Umbilical cord (tissue), 2 donors: ENCODE results near the gene TGFBR3. TPM values are rescaled to one million over a fixed set of nuclear protein-coding genes. Genes with fewer than 3 reads are reported as not detected.
A peak's percentile ranks its signal among the peaks of the same experiment; 100 is the strongest.

Experiments
- DNase-seq: peaks from one replicate; pipeline ENCODE4 v3.0.0-alpha.2; 2015; ENCODE audit warnings: low spot score
- total RNA-seq: library from RNA; depleted of rRNA; stranded (reverse); fragments of >200 nt; gene quantifications from one replicate; pipeline ENCODE4 v1.2.3, GENCODE V29; 2014; ENCODE audit warnings: low replicate concordance; ENCODE audit not compliant: insufficient read depth

Gene TGFBR3
- total RNA-seq = 24.1 TPM

DNA sequence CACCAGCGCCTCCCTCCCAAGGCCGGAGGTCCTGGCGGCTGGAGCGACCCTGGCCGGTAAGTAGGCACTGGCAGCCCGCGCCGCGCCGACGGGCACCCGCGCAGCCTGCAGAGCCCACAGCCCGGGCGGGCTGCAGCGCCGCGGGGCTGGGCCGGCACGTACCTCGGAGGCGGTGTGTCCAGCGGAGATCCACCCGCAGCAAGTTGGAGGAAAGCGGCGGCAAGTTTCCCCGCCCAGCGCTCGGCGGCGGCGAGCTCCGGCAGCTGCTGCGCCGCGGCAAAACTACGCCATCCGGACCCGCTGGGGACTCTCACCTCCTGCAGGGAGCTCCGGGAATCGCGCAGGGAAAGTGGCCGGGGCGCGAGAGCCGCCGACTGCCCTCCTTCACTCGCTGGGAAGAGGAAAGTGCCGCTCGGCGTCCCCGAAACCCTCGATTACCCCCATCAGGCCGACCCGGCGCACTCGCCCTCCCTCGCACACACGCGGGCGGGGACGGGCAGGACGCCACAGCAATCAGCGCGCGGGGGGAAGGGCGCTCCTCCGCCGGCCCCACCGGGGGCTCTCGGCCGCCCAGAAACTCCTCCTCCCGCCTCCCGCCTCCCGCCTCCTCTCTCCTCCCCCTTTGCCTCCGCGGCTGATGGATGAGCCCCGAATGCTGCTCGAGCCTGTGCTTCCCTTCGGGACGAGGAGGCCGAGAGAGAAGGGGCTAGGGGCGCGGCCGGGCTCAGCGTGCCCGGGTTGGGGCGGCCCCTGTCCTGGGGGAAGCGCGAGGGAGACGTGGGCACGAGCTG, at the start of gene TGFBR3:
TSS of gene TGFBR3 (minus strand) at position 436 of the 791 bp plus-strand sequence. CDS start 24,620 bp downstream, outside the sequence.
- DNase-seq = peak; percentile 97

DNA sequence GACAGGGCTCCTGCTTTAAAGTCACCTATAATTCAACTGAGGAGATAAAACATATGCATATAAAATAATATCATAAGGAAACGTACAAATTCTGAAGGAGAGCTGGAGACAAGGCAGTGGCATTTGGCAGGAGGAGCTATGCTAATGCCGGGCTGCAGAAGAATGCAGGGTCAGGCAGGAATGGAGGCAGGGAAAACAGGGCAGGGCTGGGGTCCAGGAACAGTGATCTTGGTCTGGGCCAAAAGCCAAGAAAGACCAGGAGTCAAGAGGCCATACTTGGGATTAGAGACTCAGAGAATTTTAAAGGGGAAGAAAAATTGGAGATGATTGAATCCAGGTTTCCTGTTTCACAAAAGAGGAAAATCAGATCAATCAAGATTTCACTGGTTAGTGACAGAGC, 43.3 kb upstream of the TGFBR3 start:
- DNase-seq = peak; percentile 76

DNA sequence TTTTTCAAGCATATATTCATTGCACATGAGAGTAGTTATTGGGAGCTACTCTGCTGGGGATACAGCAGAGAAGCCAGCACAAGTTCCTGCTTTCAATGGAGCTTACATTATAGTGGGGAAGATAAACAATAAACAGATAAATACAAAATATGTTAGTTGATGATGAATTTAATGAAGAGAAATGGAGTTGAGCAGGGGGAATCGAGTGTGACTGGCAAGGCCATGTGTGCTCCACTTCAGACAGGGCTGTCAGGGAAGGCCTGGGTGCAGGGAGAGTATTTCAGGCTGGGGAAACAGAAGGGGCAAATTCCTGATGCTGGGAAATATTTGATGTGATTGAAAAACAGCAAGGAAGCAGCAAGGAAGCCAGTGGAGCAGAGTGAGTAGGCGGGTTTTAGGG, 42.1 kb upstream of the TGFBR3 start:
- no peak for DNase-seq

DNA sequence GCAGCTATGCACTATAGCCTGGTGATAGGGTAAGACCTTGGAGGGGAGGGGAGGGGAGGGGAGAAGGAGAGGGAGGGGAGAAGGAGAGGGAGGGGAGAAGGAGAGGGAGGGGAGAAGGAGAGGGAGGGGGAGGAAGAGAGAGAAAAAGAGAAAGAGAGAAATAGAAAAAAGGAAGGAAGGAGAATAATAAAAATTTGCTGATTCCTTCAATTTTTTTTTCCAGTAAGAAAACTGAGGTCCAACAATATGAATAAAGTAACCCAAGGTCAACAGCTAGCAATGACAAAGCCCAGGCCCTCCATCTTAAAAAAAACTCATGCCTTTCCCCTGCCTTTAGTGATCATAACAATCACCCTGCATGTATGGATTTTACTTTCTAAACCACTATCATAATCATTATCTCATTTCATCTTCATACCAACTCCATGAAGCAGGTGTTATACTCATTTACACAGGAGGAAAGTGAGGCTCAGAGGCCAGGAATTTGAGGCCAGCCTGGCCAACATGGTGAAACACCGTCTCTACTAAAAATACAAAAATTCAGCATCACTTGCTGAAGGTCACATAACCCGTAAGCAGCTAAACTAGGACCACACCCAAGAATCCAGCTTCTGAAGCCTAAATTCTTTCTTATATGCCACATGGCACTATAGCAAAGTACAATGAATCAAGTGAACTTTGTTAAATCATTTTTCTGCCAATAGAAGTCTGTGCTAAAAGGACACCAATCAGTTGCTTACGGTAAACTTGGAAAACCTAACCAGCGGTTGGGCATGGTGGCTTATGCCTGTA, 39.9 kb upstream of the TGFBR3 start:
- DNase-seq = no peak

DNA sequence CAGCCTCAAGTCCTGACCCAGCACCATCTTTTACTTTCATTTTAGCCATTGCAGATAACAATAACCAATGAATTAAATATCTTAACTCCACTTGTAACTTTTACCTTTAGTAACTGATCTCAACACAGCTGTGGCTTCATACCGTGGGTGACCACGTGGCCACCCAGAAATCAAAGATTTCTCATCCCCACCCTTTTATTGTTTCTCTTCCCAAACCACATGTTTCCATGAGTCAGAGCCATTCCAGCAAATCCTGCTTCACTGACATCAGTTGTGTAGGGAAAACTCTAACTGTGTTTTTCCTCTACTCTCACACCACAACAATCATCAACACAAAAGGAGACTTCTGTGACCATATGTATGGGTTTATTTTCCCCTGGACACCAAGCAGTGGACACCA, 38.2 kb upstream of the TGFBR3 start:
- DNase-seq = no peak

DNA sequence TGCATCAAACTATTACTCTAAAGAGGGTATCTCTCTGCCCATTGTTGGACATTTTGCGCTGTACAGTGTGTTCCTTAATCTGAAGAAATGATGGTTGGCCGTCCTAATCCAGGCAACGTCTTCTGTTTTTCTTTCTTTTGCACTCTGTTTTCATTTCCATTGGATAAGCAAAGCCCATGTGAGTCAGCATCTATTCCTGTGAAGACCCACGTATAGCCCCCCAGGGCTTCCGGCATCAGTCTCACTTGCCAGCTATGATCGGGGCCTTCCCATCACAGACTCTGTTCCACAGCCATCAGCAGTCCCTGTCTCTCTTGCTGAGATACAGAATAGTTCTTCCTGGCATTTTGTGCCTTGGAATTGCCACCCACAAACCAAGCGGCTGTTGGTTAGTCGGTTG, 34.0 kb upstream of the TGFBR3 start:
- no peak for DNase-seq

DNA sequence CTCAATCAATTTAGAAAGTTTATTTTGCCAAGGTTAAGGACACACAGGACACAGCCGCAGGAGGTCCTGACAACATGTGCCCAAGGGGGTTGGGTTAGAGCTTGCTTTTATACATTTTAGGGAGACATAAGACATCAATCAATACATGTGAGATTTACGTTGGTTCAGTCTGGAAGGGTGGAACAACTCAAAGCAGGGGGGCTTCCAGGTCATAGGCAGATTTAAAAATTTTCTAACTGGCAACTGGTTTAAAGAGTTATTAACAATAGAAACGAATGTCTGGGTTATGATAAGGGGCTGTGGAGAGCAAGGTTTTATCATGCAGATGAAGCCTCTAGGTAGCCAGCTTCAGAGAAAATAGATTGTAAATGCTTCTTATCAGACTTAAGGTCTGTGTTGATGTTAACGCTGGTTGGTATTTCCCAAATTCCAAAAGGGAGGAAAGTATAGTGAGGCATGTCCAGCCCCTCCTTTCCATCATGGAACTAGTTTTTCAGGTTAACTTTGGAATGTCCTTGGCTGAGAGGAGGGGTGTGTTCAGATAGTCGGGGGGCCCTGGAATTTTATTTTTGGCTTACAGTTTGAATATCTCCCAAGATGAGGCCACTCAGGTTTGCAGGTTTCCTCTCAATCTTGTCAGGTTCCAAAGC, 31.0 kb upstream of the TGFBR3 start:
- DNase-seq = no peak

DNA sequence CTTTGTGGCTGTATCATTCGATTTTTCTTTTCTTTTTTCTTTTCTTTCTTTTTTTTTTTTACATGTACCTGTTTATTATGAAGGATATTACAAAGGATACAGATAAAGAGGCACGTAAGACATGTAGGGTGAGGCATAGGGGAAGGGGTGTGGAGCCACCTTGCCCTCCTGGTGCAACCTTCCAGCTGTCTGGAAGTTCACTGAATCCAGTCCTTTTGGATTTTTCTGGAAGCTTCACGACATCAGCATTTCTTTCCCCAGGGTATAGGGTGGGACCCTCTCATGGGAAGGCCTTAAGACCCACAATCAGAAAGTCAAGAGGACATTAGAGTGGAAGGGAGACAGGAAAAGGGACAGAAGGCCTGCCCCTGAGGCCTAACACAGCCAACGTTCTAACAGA, 30.1 kb upstream of the TGFBR3 start:
- DNase-seq = no peak

DNA sequence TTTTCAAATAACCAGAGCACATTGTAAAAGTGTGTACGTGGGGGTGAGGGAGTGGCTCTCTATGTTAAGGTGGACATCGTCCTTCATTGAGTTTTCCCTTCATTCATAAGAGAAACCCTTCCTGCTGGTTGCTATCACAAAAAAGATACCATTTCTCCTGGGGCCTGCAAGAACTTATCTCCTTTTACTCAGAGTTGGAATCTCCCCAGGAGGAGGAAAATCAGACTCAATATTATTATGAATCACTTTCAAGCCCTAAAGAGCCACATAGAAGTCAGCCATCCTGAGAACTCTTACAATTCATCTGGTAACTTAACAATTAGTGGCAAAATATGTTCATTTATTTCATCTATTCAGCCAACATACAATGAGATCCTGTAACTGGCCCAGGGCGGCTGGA, 27.1 kb upstream of the TGFBR3 start:
- DNase-seq = peak; percentile 60

DNA sequence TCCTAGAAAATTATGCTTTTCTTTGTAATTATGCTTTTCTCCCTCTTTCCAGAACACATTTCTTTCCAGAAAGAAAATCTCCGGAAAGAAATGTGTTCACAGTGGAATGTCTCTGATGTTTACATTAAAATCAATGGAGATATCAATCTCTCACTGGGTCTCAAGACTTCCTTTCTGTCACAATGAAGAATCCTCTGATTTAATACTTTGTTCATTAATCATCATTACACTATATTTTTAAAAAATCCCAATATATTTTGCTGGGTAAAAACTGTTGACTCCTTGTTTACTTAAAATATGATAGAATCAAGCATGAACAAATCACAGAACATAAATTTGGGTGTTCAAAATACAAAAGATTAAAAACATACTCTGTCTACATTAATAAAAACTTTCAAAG, 26.3 kb upstream of the TGFBR3 start:
- no peak for DNase-seq

DNA sequence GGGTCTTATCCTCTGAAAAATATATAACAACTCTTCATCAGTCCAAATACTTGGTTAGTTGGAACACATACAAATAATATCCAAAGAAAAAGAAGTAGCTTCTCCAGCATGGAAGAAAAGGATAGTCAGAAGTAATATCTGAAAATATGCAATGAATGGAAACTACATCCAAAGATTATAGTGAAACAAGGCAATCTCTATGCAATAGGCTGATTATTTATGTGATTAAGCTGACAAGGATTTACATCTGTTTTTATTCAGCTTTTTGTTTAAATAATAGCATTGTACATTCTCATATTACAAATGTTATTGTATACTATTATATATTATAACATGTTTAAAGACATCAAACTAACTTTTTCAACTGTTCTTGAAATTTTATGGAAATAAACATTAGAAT, 15.3 kb upstream of the TGFBR3 start:
- DNase-seq = no peak

DNA sequence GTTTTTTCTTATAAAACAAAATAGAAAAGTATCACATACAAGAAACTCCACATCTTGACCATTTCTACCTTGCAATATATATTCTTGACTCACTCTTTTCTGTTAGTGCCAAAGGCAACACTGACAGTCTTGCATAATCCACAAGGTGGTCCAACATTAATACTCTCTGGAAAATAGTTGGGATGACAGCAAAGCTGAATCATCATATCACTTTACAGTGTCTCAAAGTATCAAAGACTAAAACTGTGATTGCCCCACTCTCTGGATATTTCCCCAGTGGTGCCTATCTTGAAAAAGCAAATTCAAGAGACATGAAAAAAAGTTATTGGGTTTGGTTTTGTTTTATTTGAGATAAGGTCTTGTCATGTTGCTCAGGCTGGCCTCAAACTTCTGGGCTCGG, 14.6 kb upstream of the TGFBR3 start:
- DNase-seq = no peak

DNA sequence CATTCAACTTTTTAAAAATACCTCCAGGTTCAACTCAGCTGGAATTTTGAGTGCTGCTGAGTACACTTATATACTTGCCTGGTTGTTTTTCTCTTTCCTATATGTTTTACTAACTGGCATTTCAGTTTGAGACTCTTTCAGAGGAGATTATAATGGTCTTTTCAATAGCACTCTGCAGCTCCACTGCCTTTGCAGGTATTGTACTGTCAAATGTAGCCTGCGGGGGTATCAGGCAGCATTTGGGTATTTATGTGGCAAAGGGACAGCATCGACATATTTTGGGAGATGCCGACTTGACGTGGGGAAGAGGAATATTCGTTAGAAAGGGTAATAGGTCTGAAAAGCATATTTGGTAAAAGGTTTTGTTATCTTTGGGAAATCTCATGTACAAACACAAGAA, 11.1 kb upstream of the TGFBR3 start:
- DNase-seq = no peak

DNA sequence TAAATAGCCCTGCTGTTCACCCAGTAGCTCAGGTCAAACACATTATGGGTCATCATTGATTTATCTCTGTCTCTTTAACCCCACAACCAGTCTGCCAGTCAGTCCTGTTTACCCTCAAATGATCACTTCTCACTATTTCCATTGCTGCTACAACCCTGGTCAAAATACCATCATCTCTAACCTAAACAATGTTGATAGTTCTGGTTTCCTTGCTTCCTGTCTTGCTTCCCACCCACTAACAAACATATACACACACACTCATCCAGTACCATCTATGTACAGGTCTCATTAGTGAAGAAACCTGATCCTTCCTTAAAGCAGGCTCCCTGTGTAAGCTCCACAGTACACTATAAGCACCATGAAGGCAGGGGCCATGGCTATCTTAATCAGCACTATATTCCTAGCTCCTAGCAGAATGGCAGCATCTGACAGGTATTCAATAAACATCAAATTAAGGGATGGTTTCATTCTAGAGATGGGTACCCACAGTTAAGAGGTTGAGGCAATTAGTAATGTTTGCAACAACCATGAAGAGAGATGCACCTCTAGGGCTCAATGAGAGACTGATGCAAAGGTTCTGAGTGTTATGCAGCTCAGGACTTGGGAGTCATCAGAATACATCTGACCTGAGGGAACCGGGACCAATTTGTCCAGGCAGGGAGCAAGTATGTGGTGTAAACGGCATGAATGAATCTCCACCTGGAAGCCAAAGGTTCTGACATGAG, 10.0 kb upstream of the TGFBR3 start:
- no peak for DNase-seq

DNA sequence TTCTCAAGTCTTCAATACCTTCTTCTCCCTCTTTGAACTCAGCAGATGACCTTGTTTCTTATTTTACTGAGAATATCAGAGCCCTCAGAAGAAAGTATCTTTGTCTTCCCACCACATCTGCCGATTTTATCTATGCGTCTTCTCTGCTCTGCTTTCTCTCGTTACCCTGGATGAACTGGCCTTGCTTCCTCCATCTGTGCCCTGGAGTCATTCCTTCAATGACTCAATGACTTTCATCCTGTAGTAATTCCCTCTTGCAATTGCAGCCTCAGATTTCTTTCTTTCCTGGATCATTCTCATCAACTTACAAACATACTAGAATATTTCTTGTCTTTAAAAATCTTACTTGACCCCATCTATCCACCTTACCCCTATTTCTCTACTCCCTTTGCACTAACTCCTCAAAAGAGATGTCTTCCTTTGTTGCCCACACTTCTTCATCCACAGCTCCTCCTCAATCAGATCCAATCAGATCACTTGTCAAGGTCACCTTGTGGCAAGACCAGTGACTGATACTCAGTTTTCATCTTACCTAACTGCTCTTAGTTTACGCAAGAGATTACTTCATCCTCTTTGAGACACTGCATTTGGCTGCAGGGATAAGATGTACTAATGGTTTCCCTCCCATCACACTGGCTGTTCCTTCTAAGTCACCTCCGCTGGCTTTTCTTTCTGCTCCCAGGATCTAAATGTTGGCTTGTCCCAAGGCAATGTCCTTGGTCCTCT, 8.2 kb upstream of the TGFBR3 start:
- no peak for DNase-seq

DNA sequence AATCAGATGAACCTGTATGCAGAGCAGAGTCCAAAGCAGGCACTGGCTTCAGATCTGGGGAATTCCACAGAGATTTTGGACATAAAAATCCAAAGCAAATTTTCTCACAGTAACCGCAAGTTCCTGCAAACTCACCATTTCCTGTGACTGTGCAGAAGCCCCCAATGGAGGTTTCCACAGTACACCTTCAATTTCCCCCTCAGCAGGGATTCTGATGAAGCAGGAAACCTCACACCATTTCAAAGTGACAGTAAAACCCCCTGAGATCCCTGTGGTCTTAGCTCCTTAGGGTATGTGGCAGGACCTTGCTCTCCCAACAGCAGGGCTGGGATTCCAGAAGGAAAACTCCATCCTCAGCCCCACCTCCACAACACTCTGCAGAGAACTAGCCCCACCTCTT, 6.0 kb upstream of the TGFBR3 start:
- DNase-seq = no peak

DNA sequence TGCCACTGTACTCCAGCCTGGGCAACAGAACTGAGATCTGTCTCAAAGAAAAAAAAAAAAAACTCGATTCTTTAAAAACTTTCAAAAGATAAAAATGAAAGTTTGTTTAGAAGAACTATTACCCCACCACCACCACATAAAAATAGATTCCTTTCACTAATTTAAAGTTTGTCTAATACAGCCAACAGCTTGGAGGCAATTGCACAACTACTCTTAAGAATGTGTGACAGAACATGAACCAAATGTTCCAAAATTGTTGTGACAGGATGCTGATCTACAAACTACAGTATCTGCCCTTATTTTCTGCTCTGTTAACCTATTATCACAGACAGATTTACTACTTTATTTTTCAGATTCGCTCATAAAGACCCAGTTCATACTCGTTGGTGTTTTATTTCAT, 5.5 kb upstream of the TGFBR3 start:
- peak; percentile 84 for DNase-seq

DNA sequence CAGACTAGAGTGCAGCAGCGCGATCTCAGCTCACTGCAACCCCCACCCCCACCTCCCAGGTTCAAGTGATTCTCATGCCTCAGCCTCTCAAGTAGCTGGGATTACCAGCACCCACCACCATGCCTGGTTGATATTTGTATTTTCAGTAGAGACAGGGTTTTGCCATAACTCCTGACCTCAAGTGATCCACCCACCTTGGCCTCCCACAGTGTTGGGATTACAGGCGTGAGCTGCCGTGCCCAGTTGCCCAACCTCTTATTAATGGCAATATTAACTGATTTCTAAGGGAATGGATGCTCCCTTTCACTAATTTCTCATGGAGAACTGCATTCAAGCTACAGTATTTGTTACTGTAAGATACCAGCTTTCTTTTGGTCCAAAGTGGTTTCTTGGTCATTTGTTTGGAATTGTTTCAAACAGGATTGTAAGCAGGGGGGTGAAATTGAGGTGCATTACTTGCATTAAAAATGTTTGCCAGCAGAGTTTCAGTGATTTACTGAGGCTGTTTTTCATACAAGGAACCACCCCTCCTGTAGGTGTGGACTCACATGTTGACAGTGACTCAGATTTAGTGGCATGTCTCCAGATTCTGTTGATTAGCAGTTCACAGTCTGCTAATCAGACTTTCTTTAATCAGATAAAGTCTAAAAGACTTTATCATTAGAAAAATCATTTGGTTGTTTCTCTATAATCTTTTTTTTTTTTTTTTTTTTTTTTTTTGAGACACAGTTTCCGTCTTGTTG, 3.9 kb upstream of the TGFBR3 start:
- no peak for DNase-seq

DNA sequence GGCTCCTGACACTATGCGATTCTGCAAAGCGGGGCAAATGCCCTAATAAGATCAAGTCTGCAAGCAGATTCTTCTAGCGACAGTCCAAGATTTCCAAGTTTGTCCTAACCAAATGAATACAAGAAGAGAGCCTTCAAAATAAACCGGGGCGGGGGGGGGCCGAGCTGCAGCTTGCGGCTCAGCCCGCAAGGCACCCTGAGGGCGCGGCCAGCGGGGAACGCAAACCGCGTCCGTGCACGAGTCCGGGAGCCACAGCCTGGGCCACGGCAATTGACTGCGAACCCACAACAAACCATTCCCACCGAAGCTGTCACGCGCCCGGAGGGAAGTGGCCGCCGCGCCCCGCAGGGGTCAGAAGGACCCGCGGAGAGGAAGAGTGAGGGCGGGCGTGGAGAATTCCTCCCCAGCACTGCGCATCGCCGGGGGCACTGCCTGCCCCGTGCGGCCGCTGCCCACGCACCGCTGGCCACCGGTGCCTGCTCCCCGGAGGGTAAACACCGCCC, 687 bp downstream of the TGFBR3 start:
- DNase-seq = no peak
